IMR-90 (cell line): ENCODE measurements around the gene MYL2. TPM values are rescaled to one million over a fixed set of nuclear protein-coding genes. Genes with fewer than 3 reads are reported as not detected.

Source experiments
- ATAC-seq: fragments of 200-7000 bp; cut with Tn5 transposase; 2 replicates; pipeline ENCODE4 v1.9.1; 2020; ENCODE audit warnings: low read depth, mild to moderate bottlenecking, moderate library complexity
- BruUV-seq: library from RNA; stranded (reverse); fragments of 400-500 nt; replicated peaks from 2 replicates; lab custom pipeline; 2021; lab: Mats Ljungman, UMichigan
- CTCF ChIA-PET: fragments of 300-600 bp; formaldehyde crosslinking; extraction: SDS; loops from one replicate; lab custom pipeline; 2021; ENCODE audit warnings: antibody characterized with exemption; lab: Yijun Ruan, JAX
- POLR2A ChIA-PET: fragments of 300-600 bp; sonication (Branson Sonifier 250); formaldehyde crosslinking; loops from one replicate; lab custom pipeline; 2022; ENCODE audit warnings: antibody characterized with exemption; ENCODE audit not compliant: unreplicated experiment; lab: Charles Lee
- DNase-seq: peaks from one replicate; pipeline ENCODE4 v3.0.0; 2013
- H2AFZ ChIP-seq: replicated peaks from 2 replicates; pipeline ENCODE3; 2013; ENCODE audit warnings: low read length, mild to moderate bottlenecking; ENCODE audit not compliant: poor library complexity
- H2AK5ac ChIP-seq: 2 replicates; pipeline ENCODE4 v1.6.1; 2013; ENCODE audit warnings: low read depth, low read length, inconsistent platforms
- H2AK9ac ChIP-seq: replicated peaks from 2 replicates; pipeline ENCODE3; 2013; ENCODE audit warnings: mild to moderate bottlenecking, low read depth, low read length, moderate library complexity; ENCODE audit not compliant: poor library complexity
- H2BK120ac ChIP-seq: 2 replicates; pipeline ENCODE4 v1.6.1; 2013; ENCODE audit warnings: low read depth, low read length, inconsistent platforms
- H2BK15ac ChIP-seq: 3 replicates; pipeline ENCODE4 v1.6.1; 2013; ENCODE audit warnings: low read depth, low read length, inconsistent platforms
- H2BK20ac ChIP-seq: 2 replicates; pipeline ENCODE4 v1.6.1; 2013; ENCODE audit warnings: low read depth, mild to moderate bottlenecking, inconsistent platforms, low read length, moderate library complexity
- H2BK5ac ChIP-seq: 2 replicates; pipeline ENCODE4 v1.6.1; 2013; ENCODE audit warnings: mild to moderate bottlenecking, low read depth, low read length, inconsistent platforms; ENCODE audit not compliant: poor library complexity, severe bottlenecking
- H3K14ac ChIP-seq: replicated peaks from 2 replicates; pipeline ENCODE4 v1.6.1; 2013; ENCODE audit warnings: low read depth, low read length, inconsistent platforms
- H3K18ac ChIP-seq: 2 replicates; pipeline ENCODE4 v1.6.1; 2013; ENCODE audit warnings: low read depth, low read length, control low read depth
- H3K23ac ChIP-seq: 2 replicates; pipeline ENCODE4 v1.6.1; 2013; ENCODE audit warnings: low read depth, low read length, inconsistent platforms
- H3K27ac ChIP-seq: 2 replicates; pipeline ENCODE4 v1.5.1; 2013; ENCODE audit warnings: mild to moderate bottlenecking, control low read depth, low read length; ENCODE audit not compliant: insufficient read depth
- H3K27me3 ChIP-seq: 2 replicates; pipeline ENCODE4 v1.6.1; 2013; ENCODE audit warnings: low read length; ENCODE audit not compliant: control insufficient read depth, insufficient read depth
- H3K36me3 ChIP-seq: 2 replicates; pipeline ENCODE4 v1.6.1; 2013; ENCODE audit warnings: low read length, mixed read lengths; ENCODE audit not compliant: control insufficient read depth, insufficient read depth
- H3K4ac ChIP-seq: 2 replicates; pipeline ENCODE4 v1.6.1; 2013; ENCODE audit warnings: low read depth, low read length, inconsistent platforms
- H3K4me1 ChIP-seq: 2 replicates; pipeline ENCODE4 v1.6.1; 2013; ENCODE audit warnings: low read length, mixed read lengths; ENCODE audit not compliant: control insufficient read depth, insufficient read depth
- H3K4me2 ChIP-seq: 2 replicates; pipeline ENCODE4 v1.6.1; 2013; ENCODE audit warnings: low read depth, mild to moderate bottlenecking, control low read depth, low read length, moderate library complexity
- H3K4me3 ChIP-seq: 2 replicates; pipeline ENCODE4 v1.5.1; 2013; ENCODE audit warnings: low read depth, mild to moderate bottlenecking, control low read depth, low read length, moderate library complexity; ENCODE audit not compliant: insufficient read depth
- H3K56ac ChIP-seq: 2 replicates; pipeline ENCODE4 v1.6.1; 2013; ENCODE audit warnings: low read length, inconsistent platforms; ENCODE audit not compliant: insufficient read depth; ENCODE audit errors: extremely low read depth
- H3K79me1 ChIP-seq, 2 experiments: 2 replicates each; pipeline ENCODE4 v1.6.1; 2013; ENCODE audit warnings: low read length in 2 of 2, inconsistent platforms in 1 of 2, low read depth in 1 of 2
- H3K9ac ChIP-seq: 2 replicates; pipeline ENCODE4 v1.6.1; 2013; ENCODE audit warnings: low read depth, low read length, control low read depth
- H3K9me1 ChIP-seq: 2 replicates; pipeline ENCODE4 v1.6.1; 2013; ENCODE audit warnings: low read length, inconsistent platforms; ENCODE audit not compliant: insufficient read depth
- H3K9me3 ChIP-seq: 2 replicates; pipeline ENCODE4 v1.6.1; 2013; ENCODE audit warnings: low read length; ENCODE audit not compliant: control insufficient read depth, insufficient read depth
- H4K20me1 ChIP-seq: 2 replicates; pipeline ENCODE4 v1.6.1; 2013; ENCODE audit warnings: low read length, inconsistent platforms; ENCODE audit not compliant: insufficient read depth
- H4K5ac ChIP-seq: 2 replicates; pipeline ENCODE4 v1.6.1; 2013; ENCODE audit warnings: mild to moderate bottlenecking, low read depth, low read length, control low read depth
- H4K8ac ChIP-seq, 2 experiments: 2 replicates each; pipeline ENCODE4 v1.6.1; 2013; ENCODE audit warnings: low read depth in 2 of 2, low read length in 2 of 2, control low read depth in 1 of 2, inconsistent platforms in 1 of 2
- H4K91ac ChIP-seq: 2 replicates; pipeline ENCODE4 v1.6.1; 2013; ENCODE audit warnings: low read depth, low read length, inconsistent platforms; ENCODE audit not compliant: insufficient read depth
- RCOR1 ChIP-seq: IDR thresholded peaks from 2 replicates; pipeline ENCODE4 v1.6.1; 2012; ENCODE audit warnings: mild to moderate bottlenecking, low read length, improper control_type of control experiment; ENCODE audit not compliant: insufficient replicate concordance
- WGBS, 2 experiments: methylation state at CpG; one replicate each; pipeline versions ENCODE4 v1.1.5 to v1.1.7; 2013; ENCODE audit warnings: missing lambda C conversion rate in 2 of 2; ENCODE audit not compliant: insufficient read length in 1 of 2; ENCODE audit errors: extremely low coverage in 2 of 2; 5-methylcytosine and 5-hydroxymethylcytosine counted together
- dilution Hi-C: fragments of 300-500 bp; cut with HindIII; formaldehyde crosslinking; loops from one replicate; pipeline ENCODE4 v1.14.3; 2018; ENCODE audit warnings: low sequenced_read_pairs; ENCODE audit not compliant: unreplicated experiment
- in situ Hi-C: fragments of 300-500 bp; cut with MboI; formaldehyde crosslinking; loops from 3 replicates; pipeline ENCODE4 v1.14.3; 2019; ENCODE audit warnings: low sequenced_read_pairs, inconsistent platforms, mixed read lengths
- intact Hi-C: fragments of 100-400 bp; cut with micrococcal nuclease; formaldehyde crosslinking; loops from 2 replicates; pipeline ENCODE4 v1.10.0; 2022
- polyA plus RNA-seq, 3 experiments: library from polyadenylated mRNA; depleted of rRNA; stranded (reverse); fragments of >200 nt; gene quantifications; 2 replicates each; pipeline ENCODE4 v1.2.3, GENCODE V29; 2012; ENCODE audit warnings: low replicate concordance in 1 of 3
- total RNA-seq: library from RNA; depleted of rRNA; stranded (reverse); fragments of >200 nt; gene quantifications from 2 replicates; pipeline ENCODE4 v1.2.3, GENCODE V29; 2012
- TF ChIP-seq, protein P1 (sequence below): fragments of 150-350 bp; IDR thresholded peaks from 2 replicates; pipeline ENCODE4 v1.6.1; 2016; ENCODE audit warnings: low read depth, mild to moderate bottlenecking, low read length, moderate library complexity, borderline replicate concordance

Gene MYL2
- total and polyA plus RNA-seq, 2 of the 4 experiments (the other 2 are of a cell fraction), result not detected

- TF ChIP-seq, protein P1, sequence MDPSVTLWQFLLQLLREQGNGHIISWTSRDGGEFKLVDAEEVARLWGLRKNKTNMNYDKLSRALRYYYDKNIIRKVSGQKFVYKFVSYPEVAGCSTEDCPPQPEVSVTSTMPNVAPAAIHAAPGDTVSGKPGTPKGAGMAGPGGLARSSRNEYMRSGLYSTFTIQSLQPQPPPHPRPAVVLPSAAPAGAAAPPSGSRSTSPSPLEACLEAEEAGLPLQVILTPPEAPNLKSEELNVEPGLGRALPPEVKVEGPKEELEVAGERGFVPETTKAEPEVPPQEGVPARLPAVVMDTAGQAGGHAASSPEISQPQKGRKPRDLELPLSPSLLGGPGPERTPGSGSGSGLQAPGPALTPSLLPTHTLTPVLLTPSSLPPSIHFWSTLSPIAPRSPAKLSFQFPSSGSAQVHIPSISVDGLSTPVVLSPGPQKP, result no peak
Observed at GRCh38 chr12:110888256-110888991, 32.0 kb downstream of the MYL2 start (continued).

DNA sequence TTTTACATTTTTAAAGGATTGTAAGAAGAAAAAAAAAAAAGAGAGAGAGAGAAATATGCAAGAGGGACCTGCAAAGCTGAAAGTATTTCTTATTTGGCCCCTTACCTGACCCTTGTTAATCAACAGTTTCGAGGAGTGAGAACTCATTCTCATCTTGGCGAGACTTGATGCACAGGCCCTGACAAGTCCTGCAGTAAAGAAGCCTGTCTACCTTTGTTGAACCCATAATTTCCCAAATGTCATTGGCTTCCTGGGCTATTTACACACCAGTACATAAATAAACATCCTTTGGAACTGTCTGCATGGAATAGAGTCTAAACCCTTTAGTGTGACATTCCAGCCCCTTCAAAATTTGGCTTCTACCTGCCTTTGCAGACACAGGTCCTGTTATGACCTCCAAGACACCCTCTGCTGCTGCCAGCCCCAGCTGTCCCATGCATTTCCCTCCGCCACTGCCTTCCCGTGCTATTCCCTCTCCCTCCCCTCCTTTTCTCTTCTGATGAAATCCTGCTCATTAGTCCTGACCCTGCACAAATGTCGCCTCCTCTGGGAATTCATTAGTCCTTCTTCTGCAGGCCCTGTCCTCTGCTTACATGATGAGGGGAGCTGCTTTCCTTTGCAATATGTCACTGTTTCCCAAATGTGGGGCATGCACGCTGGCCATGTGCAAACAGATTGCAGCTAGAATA is 35.1 kb downstream of the MYL2 start:
- Histone ChIP-seq H3K9me1 (no peaks in the 10 kb centered on the region), H3K18ac (no peak overlapping the region), H3K9ac (no peak overlapping the region), H3K27me3 (no peaks in the 10 kb centered on the region), H4K91ac (no peak overlapping the region), H3K9me3 (no peaks in the 10 kb centered on the region), H3K4me3 (no peak overlapping the region), H4K8ac (no peak overlapping the region), H2AK9ac (no peak overlapping the region), H3K56ac (no peak overlapping the region), H3K23ac (no peak overlapping the region), H4K5ac (no peak overlapping the region), H2BK120ac (no peak overlapping the region), H3K4me2 (no peak overlapping the region), H3K14ac (no peak overlapping the region), H2BK15ac (no peak overlapping the region), H3K36me3 (no peaks in the 10 kb centered on the region), H2AFZ (no peak overlapping the region), H3K79me1 (no peaks in the 10 kb centered on the region), H3K4ac (no peak overlapping the region), H2AK5ac (no peak overlapping the region), H2BK5ac (no peak overlapping the region), H4K20me1 (no peaks in the 10 kb centered on the region), H3K27ac (no peak overlapping the region), H2BK20ac (no peak overlapping the region), H3K4me1 (no peaks in the 10 kb centered on the region)
- CTCF ChIA-PET, result interaction anchor here (0.6 kb wide), 1 partner anchor 427 kb away, joined by 3 read pairs; no protein-coding TSS in a partner anchor
- TF ChIP-seq RCOR1, result no peak
- 60% methylated on average over 2 of the region's 6 CpGs; no CpG with 5 or more reads in 1 of the 2 experiments for WGBS, 2 experiments
- ATAC-seq (no peak), DNase-seq (no peak)
- POLR2A ChIA-PET, result no interaction called here
- in situ Hi-C loops, result loop anchor here (10.0 kb wide), 1 partner anchor 270 kb away; the partner anchor contains the start of gene TCTN1
- BruUV-seq, result no TSS peak
- intact Hi-C loops, result loop anchor here (5.0 kb wide), 1 partner anchor 383 kb away; the partner anchor contains the start of genes RAD9B and VPS29
- dilution Hi-C loops, result no loop called here
